Heart left ventricle (tissue), 16 donors: ENCODE data around the gene STX12. TPM values are rescaled to one million over a fixed set of nuclear protein-coding genes. Genes with fewer than 3 reads are reported as not detected.
"Not testable (repeated sequence)": the region's sequence is repeated elsewhere in the genome, so short reads cannot be mapped to it uniquely, and the experiment has no call there.

Experiments
- ATAC-seq, 4 donors: fragments of 200-7000 bp; cut with Tn5 transposase; one replicate each; pipeline ENCODE4 v1.9.1; 2020 to 2022; ENCODE audit warnings: moderate library complexity in 4 of 4, mild to moderate bottlenecking in 3 of 4, moderate number of reproducible peaks in 1 of 4
- DNase-seq, 5 donors: peaks; one replicate each; pipeline ENCODE4 v3.0.0-alpha.2; 2020
- H3K27ac ChIP-seq, 12 donors: fragments of 200-600 bp; sonication (generic) in 4 of 12; one replicate each; pipeline versions ENCODE4 v1.5.0 to v1.8.0; 2016 to 2022; ENCODE audit warnings: mild to moderate bottlenecking in 2 of 12
- H3K27me3 ChIP-seq, 9 donors: fragments of 200-600 bp; sonication (generic) in 2 of 9; one replicate each; pipeline versions ENCODE4 v1.5.1 to v1.8.0; 2016 to 2022; ENCODE audit warnings: mild to moderate bottlenecking in 3 of 9
- H3K36me3 ChIP-seq, 9 donors: fragments of 200-600 bp; sonication (generic) in 2 of 9; one replicate each; pipeline versions ENCODE4 v1.5.0 to v1.8.0; 2018 to 2022; ENCODE audit warnings: mild to moderate bottlenecking in 2 of 9
- H3K4me1 ChIP-seq, 12 donors: fragments of 200-600 bp; sonication (generic) in 4 of 12; one replicate each; pipeline versions ENCODE4 v1.5.0 to v1.8.0; 2016 to 2022; ENCODE audit warnings: mild to moderate bottlenecking in 3 of 12
- H3K4me3 ChIP-seq, 12 donors: fragments of 200-600 bp; sonication (generic) in 4 of 12; one replicate each; pipeline versions ENCODE4 v1.5.0 to v1.8.0; 2017 to 2022; ENCODE audit warnings: mild to moderate bottlenecking in 9 of 12, moderate library complexity in 4 of 12
- H3K9me3 ChIP-seq, 12 donors: fragments of 200-600 bp; sonication (generic) in 4 of 12; one replicate each; pipeline versions ENCODE4 v1.5.0 to v1.8.0; 2016 to 2022; ENCODE audit warnings: mild to moderate bottlenecking in 1 of 12
- POLR2A ChIP-seq, 2 donors: fragments of 450-650 bp; IDR thresholded peaks; one replicate each; pipeline ENCODE4 v1.6.1; 2017; ENCODE audit warnings: antibody characterized with exemption in 2 of 2, mild to moderate bottlenecking in 2 of 2, moderate library complexity in 2 of 2
- WGBS, 4 donors: extraction: QIAGEN DNeasy Blood & Tissue Kit in 2 of 4; methylation state at CpG; one replicate each; pipeline versions ENCODE4 v1.1.5 to v1.1.7; 2013 to 2018; 5-methylcytosine and 5-hydroxymethylcytosine counted together
- intact Hi-C, 10 donors: fragments of 100-400 bp; cut with DNase I; formaldehyde crosslinking; loops; one replicate each; pipeline versions ENCODE4 v1.11.1 to v1.14.2; 2022
- polyA plus RNA-seq, 2 donors: library from polyadenylated mRNA; stranded (reverse); fragments of 200-250 nt; gene quantifications; one replicate each; pipeline ENCODE4 v1.2.3, GENCODE V29; 2013
- total RNA-seq, 9 donors: library from RNA; depleted of rRNA in 2 of 9; stranded (reverse); fragments of >200 nt in 2 of 9; fragmentation: NEBNext Ultra II Directional in 3 of 9; extraction: Animal tissue kit (Norgen Biotek cat#: 25700) in 3 of 9; gene quantifications; one replicate each; pipeline versions ENCODE4 v1.1.0 to v1.2.4, GENCODE V29; 2016 to 2023
- TF ChIP-seq, protein P1 (sequence below), 12 donors: fragments of 200-600 bp; sonication (generic) in 4 of 12; IDR thresholded peaks; one replicate each; pipeline versions ENCODE4 v1.5.0 to v1.8.0; 2018 to 2022; ENCODE audit warnings: antibody characterized with exemption in 12 of 12, mild to moderate bottlenecking in 5 of 12
- donor health status: ischemic (EF 13 %, LVEDD 7.1; RV severe dilation, severe dysfunction).
- donor health status: healthy with polysubstance abuse.
- donor health status: DM: no; HTN: yes; CAD: no.
- donor health status: DM: no; HTN: no; CAD: no.
- donor health status: ischemic (EF 25% LVEDD 6.9; RV normal size, moderate dysfunction).
- donor health status: ischemic (EF 25% LVEDD 5.7; RV mildly dilated, moderate dysfunction).
- donor health status: healthy.
- donor health status: DM: yes; HTN: yes; CAD: no.
- donor health status: ischemic (EF 35%, LVEDD 5.7; RV mildly dilated, moderate dysfunction).
- donor health status: nonischemic (EF 11% LVEDD 7.7; RV severe dilation, severe dysfunction).
- donor health status: DM: yes; HTN: yes; CAD: no.
- donor health status: PGD.
- donor health status: ischemic (EF 29% LVEDD 5.4; RV normal size, mild dysfunction).
- donor health status: nonischemic (EF 23%, LVEDD 6.1; RV moderate dilation, normal function).

The STX12 gene
- total and polyA plus RNA-seq, 11 donors, result 10.7 to 46.8 (median 26.5) TPM

DNA sequence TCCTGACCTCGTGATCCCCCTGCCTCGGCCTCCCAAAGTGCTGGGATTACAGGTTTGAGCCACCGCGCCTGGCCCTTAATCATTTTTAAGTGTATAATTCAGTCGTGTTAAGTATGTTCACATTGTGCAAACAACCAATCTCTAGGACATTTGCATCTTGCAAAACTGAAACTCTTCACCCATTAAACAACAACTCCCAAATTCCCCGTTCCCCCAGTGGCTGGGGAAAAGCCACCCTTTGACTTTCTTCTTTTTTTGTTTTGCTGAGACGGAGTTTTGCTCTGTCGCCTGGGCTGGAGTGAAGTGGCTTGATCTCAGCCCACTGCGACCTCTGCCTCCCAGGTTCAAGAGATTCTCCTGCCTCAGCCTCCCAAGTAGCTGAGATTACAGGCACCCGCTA, 92.8 kb downstream of the STX12 start:
- Histone ChIP-seq H3K27me3 (no peaks in the 10 kb centered on the region), H3K27ac (peak overlapping the region in 1 of 12 donors; percentile 94), H3K36me3 (no peaks in the 10 kb centered on the region), H3K4me1 (peaks cover 0 to 73% (median 0%) of the 10 kb centered on the region in 12 donors), H3K4me3 (no peak overlapping the region), H3K9me3 (no peaks in the 10 kb centered on the region)
- ATAC-seq, result no peak
- DNase-seq, result no peak
- TF ChIP-seq, protein P1, sequence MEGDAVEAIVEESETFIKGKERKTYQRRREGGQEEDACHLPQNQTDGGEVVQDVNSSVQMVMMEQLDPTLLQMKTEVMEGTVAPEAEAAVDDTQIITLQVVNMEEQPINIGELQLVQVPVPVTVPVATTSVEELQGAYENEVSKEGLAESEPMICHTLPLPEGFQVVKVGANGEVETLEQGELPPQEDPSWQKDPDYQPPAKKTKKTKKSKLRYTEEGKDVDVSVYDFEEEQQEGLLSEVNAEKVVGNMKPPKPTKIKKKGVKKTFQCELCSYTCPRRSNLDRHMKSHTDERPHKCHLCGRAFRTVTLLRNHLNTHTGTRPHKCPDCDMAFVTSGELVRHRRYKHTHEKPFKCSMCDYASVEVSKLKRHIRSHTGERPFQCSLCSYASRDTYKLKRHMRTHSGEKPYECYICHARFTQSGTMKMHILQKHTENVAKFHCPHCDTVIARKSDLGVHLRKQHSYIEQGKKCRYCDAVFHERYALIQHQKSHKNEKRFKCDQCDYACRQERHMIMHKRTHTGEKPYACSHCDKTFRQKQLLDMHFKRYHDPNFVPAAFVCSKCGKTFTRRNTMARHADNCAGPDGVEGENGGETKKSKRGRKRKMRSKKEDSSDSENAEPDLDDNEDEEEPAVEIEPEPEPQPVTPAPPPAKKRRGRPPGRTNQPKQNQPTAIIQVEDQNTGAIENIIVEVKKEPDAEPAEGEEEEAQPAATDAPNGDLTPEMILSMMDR (IDR thresholded peaks at IDR 0.05), result no peak
- no peak for TF ChIP-seq POLR2A (IDR thresholded peaks at IDR 0.05)
- 95 to 96% (median 95%) methylated on average over 10 of the region's 10 CpGs for WGBS, 4 donors
- intact Hi-C loops, result loop anchor here in 3 of 10 donors (10.0 kb wide), 3 partner anchors 119 to 339 kb away; no protein-coding TSS in a partner anchor

DNA sequence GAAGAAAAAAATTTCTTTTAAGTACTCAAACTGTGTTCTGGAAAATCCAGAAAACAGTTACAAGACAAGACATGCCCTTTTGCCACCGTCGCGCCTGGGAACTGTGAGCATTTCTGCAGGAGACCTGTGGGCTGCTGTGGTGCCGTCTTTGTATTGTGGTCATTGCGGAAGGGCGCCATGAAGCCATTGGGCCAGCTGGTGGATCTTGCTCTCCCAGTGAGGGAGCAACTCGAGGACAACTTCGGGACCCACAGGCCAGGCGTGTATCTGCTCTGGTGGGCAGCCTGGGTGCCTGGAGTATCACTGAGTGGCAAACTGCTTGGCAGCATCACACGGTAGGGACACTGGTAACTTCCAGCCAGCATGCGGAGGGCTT, 95.5 kb downstream of the STX12 start:
- no peak for ATAC-seq

GRCh38 chr1:27868932-27869718, 96.1 kb downstream of the STX12 start:
- peak in 1 of 5 donors; percentile 46 for DNase-seq
- 53 to 69% (median 58%) methylated on average over 9 to 16 of the region's 16 CpGs for WGBS, 4 donors
- H3K27me3 ChIP-seq, result peaks cover 0 to 10% (median 0%) of the 10 kb centered on the region in 9 donors
- H3K9me3 ChIP-seq, result no peaks in the 10 kb centered on the region
- TF ChIP-seq, protein P1 (IDR thresholded peaks at IDR 0.05), result no peak
- TF ChIP-seq POLR2A (IDR thresholded peaks at IDR 0.05), result no peak
- H3K4me1 ChIP-seq, result peaks cover 0 to 56% (median 2%) of the 10 kb centered on the region in 12 donors
- peak overlapping the region in 5 of 12 donors; percentile 3 to 81 (median 34) for H3K27ac ChIP-seq
- ATAC-seq, result peak in 2 of 4 donors; percentile 10 to 16
- H3K36me3 ChIP-seq, result no peaks in the 10 kb centered on the region
- H3K4me3 ChIP-seq, result peak overlapping the region in 1 of 12 donors; percentile 31
- intact Hi-C loops, result loop anchor here in 3 of 10 donors (10.0 kb wide), 3 partner anchors 116 to 336 kb away; no protein-coding TSS in a partner anchor

More for the DNA sequence above, 95.5 kb downstream of the STX12 start:
- no peak for DNase-seq
- WGBS, 4 donors, result 88 to 92% (median 90%) methylated on average over 10 to 11 of the region's 11 CpGs
- TF ChIP-seq, protein P1 (IDR thresholded peaks at IDR 0.05), result no peak
- TF ChIP-seq POLR2A (IDR thresholded peaks at IDR 0.05), result no peak
- H3K4me3 ChIP-seq, result peak overlapping the region in 1 of 12 donors; percentile 31
- H3K27me3 ChIP-seq, result peaks cover 0 to 10% (median 0%) of the 10 kb centered on the region in 9 donors
- no peaks in the 10 kb centered on the region for H3K9me3 ChIP-seq
- intact Hi-C loops, result loop anchor here in 3 of 10 donors (10.0 kb wide), 3 partner anchors 116 to 336 kb away; no protein-coding TSS in a partner anchor
- peak overlapping the region in 5 of 12 donors; percentile 3 to 81 (median 34) for H3K27ac ChIP-seq
- no peaks in the 10 kb centered on the region for H3K36me3 ChIP-seq
- peaks cover 0 to 58% (median 2%) of the 10 kb centered on the region in 12 donors for H3K4me1 ChIP-seq

DNA sequence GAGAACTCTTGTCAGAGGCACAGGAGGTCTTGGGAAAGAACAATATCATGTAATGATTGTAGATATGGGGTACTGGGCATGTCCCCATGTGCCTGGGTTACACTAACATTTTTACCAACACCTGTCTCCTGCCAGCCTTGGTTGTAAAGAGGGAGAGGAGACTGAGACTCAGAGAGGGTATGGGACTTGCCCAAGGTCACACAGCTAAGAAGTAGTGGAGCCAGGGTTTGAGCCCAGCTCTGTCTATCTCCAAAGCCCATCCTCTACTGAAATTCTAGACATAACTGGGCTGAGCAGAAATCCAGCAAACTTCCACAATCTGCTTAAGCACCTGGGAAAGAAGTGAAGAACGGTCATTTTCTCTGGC, 96.7 kb downstream of the STX12 start:
- ATAC-seq (no peak), DNase-seq (no peak)
- Histone ChIP-seq H3K4me1 (peaks cover 0 to 51% (median 2%) of the 10 kb centered on the region in 12 donors), H3K36me3 (no peaks in the 10 kb centered on the region), H3K9me3 (no peaks in the 10 kb centered on the region), H3K27ac (peak overlapping the region in 2 of 12 donors; percentile 34 to 81), H3K4me3 (peak overlapping the region in 1 of 12 donors; percentile 31), H3K27me3 (peaks cover 0 to 10% (median 0%) of the 10 kb centered on the region in 9 donors)
- 78 to 100% (median 88%) methylated on average over 1 of the region's 1 CpG for WGBS, 4 donors
- intact Hi-C loops, result loop anchor here in 3 of 10 donors (10.0 kb wide), 3 partner anchors 115 to 335 kb away; no protein-coding TSS in a partner anchor
- TF ChIP-seq POLR2A (IDR thresholded peaks at IDR 0.05), result no peak
- TF ChIP-seq, protein P1 (IDR thresholded peaks at IDR 0.05), result no peak

DNA sequence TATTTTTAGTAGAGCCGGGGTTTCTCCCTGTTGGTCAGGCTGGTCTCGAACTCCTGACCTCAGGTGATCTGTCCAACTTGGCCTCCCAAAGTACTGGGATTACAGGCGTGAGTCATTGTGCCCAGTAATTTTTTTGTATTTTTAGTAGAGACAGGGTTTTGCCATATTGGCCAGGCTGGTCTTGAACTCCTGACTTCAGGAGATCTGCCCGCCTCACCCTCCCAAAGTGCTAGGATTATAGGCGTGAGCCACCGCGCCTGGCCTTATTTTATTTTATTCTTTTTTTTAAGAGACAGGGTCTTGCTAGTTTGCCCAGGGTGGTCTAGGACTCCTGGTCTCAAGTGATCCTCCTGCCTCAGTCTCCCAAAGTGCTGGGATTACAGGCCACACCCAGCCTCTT, 98.1 kb downstream of the STX12 start:
- 93 to 96% (median 94%) methylated on average over 7 of the region's 7 CpGs for WGBS, 4 donors
- H3K4me1 ChIP-seq, result peaks cover 0 to 51% (median 2%) of the 10 kb centered on the region in 12 donors
- H3K9me3 ChIP-seq, H3K36me3 ChIP-seq, H3K4me3 ChIP-seq, H3K27ac ChIP-seq, H3K27me3 ChIP-seq, DNase-seq, ATAC-seq, intact Hi-C loops: not testable (repeated sequence)
